ENCODE data around the gene BOLA2B.
"Not testable (repeated sequence)": the region's sequence is repeated elsewhere in the genome, so short reads cannot be mapped to it uniquely, and the experiment has no call there.

Gene BOLA2B

GRCh38 chr16:30193615-30194014, at the start of gene BOLA2B, which contains the start of gene SLX1A:
Gene BOLA2B, minus strand, starts transcription at chr16:30193666. Its CDS starts 71 bp downstream, at chr16:30193595.
Gene SLX1A, plus strand, starts transcription at chr16:30193875. Its CDS starts 210 bp downstream, at chr16:30194085.
- DNase-seq (ENCODE audit: low read depth) = not testable (repeated sequence)
- peak within 1 kb of the TSS; percentile 61 for H3K4me3 ChIP-seq (ENCODE audit: low read depth, low read length)

DNA sequence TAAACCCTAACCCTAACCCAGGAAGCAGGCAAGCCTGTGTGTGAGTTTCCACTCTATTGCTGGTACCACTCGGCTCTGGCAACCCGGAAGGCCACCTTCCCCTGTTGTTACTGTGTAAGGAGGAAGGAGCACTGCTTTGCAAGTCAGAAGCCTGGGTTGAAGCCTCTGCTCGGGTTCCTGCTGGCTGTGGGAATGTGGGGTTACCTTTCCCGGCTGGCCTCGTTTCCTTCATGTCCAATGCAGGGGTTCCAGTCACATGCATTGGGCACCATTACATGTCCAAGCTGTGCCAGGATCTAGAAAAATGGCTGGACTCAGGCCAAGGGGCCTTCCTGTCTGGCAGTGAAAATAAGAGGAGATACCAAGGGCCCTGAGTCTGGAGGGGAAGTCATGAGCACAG, 23.6 kb upstream of the BOLA2B start:
- not testable (repeated sequence) for H3K4me3 ChIP-seq (ENCODE audit: low read depth, low read length); DNase-seq (ENCODE audit: low read depth)

DNA sequence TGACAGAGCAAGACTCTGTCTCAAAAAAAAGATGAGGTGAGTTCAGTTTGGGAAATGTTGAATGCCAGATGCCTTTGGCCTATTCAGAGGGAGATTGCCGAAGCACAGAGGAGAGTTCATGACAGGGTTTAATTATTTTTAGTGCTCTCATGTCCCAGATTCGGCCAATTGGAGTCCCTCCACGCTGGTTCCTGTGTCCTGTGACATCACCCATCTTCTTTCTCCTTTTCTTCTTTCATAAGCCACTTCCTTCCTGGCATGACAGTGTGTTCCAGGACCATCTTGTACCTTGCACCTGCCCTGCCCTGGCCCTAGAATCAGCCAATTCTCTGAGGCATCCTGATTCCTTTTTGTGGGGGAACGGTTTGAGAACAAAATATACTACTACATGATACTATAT, 17.9 kb upstream of the BOLA2B start:
- DNase-seq (ENCODE audit: low read depth); H3K4me3 ChIP-seq (ENCODE audit: low read depth, low read length): not testable (repeated sequence)

DNA sequence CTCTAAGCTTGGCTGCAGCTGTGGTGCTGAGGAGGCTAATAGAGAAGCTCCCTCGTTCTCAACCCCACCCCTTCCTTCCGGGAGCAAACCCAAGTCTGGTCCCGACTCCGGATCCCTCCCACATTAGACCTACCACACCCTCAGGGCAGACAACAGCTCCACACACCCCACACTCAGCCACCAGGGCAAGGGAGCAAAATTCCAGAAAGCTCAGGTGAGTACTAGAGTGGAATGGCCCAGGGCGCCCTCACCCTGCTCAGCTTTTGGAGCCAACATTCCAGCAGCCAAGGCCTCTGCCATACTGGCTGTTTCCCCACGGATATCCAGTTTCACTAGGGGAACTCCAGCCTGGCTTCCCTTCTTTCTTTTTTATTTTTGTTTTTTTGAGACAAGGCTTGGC, 15.6 kb upstream of the BOLA2B start:
- not testable (repeated sequence) for H3K4me3 ChIP-seq (ENCODE audit: low read depth, low read length); DNase-seq (ENCODE audit: low read depth)

DNA sequence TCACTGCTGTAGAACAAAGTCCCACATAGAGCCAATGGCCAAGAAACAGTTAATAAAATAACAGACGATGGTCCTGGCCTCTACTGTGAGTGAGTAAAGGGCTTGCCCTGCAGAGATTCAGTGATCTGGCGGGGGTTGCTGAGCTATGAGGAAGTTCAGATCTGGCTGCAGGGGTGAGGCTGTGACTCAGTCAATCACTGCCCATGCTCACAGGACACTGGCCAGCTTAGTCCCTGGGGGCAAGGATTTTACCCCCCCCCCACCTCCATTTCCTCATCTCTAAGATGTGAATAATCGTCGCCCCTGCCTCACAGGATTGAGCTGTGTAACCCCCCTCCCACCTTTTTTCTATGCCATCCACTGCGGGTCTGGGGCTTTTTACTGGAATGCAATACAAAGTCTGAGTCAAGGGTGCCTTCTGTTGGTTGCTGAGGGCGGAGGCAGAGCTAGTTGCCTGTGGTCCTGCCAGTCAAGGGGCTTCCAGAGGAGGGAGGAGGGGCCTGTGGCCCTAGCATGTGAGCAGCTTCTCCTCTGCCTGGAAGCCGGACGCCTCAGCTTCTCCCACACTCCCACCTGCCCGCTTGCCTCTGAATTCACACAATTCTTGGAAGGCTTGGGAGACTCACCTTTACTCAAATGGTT, 13.7 kb upstream of the BOLA2B start:
- H3K4me3 ChIP-seq (ENCODE audit: low read depth, low read length); DNase-seq (ENCODE audit: low read depth): not testable (repeated sequence)

DNA sequence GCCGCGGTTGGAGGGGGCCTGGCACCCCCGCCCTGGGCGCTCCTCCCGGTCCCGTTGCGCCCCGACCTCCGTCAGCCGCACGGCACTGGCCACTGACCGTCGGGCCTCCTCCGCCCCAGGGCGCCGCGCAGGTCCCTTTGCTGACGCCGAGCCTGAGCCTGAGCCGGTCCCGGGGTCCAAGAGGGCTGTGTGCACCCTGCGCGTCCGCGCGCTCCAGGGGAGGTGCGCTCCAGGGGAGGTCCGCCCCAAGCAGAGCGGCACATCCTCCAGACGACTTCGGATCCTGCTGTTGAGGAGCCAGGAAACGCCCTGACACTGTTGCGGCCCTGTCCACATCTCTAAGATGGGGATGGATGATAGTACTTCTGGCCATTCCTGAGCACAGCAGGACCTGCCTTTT, 12.8 kb upstream of the BOLA2B start:
- H3K4me3 ChIP-seq (ENCODE audit: low read depth, low read length) = peak overlapping the region; percentile 43; the same call in 1 of the 2 replicates
- not testable (repeated sequence) for DNase-seq (ENCODE audit: low read depth)

- H3K4me3 ChIP-seq (ENCODE audit: low read depth, low read length) = peak overlapping the region; percentile 43
- DNase-seq (ENCODE audit: low read depth) = not testable (repeated sequence)
Observed at GRCh38 chr16:30205541-30206236, 12.2 kb upstream of the BOLA2B start.

DNA sequence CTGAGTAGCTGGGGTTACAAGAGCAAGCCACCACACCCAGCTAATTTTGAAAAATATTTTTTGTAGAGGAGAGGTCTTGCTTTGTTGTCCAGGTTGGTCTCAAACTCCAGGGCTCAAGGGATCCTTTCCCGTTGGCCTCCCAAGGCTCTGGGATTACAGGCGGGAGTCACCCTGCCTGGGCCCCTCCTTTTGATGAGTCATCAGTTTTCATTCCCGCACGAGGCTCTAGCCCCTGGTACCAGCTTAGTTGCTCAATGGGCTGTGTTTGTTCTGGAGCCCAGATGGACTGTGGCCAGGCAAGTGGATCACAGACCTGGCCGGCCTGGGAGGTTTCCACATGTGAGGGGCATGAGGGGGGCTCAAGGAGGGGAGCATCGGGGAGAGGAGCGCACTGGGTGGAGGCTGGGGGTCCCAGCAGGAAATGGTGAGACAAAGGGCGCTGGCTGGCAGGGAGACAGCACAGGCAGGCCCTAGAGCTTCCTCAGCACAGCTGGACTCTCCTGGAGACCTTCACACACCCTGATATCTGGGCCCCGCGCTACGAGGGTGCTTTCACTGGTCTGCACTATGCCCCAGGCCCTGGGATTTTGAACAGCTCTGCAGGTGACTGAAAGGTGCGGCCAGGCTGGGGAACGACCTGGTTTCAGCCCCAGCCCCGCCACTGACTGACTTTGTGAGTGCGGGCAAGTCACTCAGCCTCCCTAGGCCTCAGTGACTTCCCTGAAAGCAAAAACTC, 6.3 kb upstream of the BOLA2B start:
- DNase-seq (ENCODE audit: low read depth); H3K4me3 ChIP-seq (ENCODE audit: low read depth, low read length): not testable (repeated sequence)

GRCh38 chr16:30199049-30199448, 5.6 kb upstream of the BOLA2B start, which contains the start of gene SULT1A3:
Gene SULT1A3, plus strand, starts transcription at chr16:30199255. Its CDS starts 1,474 bp downstream, at chr16:30200729.
- not testable (repeated sequence) for H3K4me3 ChIP-seq (ENCODE audit: low read depth, low read length); DNase-seq (ENCODE audit: low read depth)

- not testable (repeated sequence) for H3K4me3 ChIP-seq (ENCODE audit: low read depth, low read length); DNase-seq (ENCODE audit: low read depth)
Observed at GRCh38 chr16:30197001-30197400, 3.5 kb upstream of the BOLA2B start.

DNA sequence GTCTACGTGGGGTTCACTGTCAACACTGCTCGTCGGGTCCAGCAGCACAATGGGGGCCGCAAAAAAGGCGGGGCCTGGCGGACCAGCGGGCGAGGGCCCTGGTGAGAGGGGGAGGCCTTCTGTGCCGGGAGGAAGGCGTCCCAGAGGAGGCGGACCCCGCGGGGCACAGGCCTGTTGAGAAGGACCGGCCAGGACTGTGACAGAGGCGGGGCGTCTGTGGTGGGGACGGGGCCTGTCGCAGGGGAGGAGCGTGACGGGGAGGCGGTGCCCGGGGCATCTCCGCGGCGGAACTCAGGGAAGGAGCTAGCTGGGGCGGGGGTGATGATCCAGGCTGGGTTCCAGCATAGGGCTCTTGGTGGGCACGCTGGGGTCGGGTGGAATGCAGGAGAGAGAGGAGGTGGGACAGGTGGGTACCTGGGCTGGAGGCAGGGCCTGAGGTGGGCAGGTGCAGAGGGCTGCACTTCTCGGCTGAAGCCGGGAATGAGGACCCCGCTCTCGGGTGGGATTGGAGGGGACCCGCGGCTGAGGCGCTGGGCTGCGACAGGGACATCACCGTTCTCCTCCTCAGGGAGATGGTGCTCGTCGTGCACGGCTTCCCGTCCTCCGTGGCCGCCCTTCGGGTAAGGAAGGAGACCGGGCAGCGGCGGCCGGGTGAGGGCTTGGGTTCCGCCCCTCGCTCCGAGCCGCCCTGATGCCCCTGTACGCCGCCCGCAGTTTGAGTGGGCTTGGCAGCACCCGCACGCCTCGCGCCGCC, 883 bp upstream of the BOLA2B start:
- not testable (repeated sequence) for DNase-seq (ENCODE audit: low read depth)
- peak overlapping the region; percentile 61 for H3K4me3 ChIP-seq (ENCODE audit: low read depth, low read length)

DNA sequence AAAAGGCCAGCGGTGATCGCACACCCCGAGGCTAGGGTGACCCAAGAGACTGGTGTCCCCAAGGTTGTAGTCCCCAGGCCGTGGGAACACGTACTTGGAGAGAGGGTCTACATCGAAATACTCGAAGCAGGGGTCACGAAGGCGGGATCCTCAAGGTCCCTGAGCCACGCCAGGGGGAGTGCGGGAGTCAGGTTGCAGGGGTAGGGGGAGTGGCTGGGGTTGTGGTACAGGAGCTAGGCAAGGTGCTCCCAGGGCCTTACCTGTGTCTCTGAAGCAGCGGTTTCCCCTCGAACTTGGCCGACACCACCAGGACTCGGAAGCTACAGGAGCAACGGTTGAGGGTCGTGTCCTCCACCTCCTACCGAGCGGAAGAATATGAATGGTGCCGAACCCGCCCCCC, 368 bp downstream of the BOLA2B start:
- DNase-seq (ENCODE audit: low read depth); H3K4me3 ChIP-seq (ENCODE audit: low read depth, low read length): not testable (repeated sequence)

DNA sequence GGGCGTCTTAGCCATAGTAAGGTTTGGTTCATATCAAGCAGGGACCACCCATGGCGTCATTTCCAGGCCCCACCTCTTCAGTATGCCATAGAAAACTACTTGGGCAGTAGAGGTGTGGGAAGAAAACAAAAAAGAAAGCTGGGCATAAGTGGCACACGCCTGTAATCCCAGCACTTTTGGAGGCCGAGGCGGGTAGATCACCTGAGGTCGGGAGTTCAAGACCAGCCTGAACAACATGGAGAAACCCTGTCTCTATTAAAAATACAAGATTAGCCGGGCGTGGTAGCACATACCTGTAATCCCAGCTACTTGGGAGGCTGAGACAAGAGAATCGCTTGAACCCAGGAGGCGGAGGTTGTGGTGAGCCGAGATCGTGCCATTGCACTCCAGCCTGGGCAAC, 2.3 kb downstream of the BOLA2B start:
- not testable (repeated sequence) for DNase-seq (ENCODE audit: low read depth); H3K4me3 ChIP-seq (ENCODE audit: low read depth, low read length)

DNA sequence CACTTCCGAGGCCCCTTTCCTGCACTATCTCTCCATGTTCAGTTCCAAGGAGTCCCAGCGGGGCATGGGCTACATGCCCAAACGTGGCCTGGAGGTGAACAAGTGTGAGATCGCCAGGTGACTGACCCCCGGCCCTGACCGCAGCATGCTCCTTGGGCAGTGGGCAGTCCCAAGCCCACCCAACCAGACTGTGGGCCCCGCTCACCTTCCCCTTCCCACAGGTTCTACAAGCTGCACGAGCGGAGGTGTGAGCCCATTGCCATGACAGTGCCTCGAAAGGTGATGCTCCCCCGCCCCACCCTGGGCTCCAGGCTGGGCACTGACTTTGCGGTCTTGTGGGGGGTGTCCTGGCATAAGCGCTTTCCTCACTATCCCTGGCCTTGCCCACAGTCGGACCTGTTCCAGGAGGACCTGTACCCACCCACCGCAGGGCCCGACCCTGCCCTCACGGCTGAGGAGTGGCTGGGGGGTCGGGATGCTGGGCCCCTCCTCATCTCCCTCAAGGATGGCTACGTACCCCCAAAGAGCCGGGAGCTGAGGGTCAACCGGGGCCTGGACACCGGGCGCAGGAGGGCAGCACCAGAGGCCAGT, 5.4 kb downstream of the BOLA2B start:
- TF ChIP-seq CTCF (IDR thresholded peaks at IDR 0.05; ENCODE audit: low read depth, low read length, missing control alignments) = no peak
- no peak for DNase-seq (ENCODE audit: low read depth)
- H3K4me3 ChIP-seq (ENCODE audit: low read depth, low read length) = no peak overlapping the region
